Measurements from ENCODE around the gene PGGHG.

- TF ChIP-seq POLR2A (IDR thresholded peaks at IDR 0.05), result no peak
- TF ChIP-seq, protein P1, sequence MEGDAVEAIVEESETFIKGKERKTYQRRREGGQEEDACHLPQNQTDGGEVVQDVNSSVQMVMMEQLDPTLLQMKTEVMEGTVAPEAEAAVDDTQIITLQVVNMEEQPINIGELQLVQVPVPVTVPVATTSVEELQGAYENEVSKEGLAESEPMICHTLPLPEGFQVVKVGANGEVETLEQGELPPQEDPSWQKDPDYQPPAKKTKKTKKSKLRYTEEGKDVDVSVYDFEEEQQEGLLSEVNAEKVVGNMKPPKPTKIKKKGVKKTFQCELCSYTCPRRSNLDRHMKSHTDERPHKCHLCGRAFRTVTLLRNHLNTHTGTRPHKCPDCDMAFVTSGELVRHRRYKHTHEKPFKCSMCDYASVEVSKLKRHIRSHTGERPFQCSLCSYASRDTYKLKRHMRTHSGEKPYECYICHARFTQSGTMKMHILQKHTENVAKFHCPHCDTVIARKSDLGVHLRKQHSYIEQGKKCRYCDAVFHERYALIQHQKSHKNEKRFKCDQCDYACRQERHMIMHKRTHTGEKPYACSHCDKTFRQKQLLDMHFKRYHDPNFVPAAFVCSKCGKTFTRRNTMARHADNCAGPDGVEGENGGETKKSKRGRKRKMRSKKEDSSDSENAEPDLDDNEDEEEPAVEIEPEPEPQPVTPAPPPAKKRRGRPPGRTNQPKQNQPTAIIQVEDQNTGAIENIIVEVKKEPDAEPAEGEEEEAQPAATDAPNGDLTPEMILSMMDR (IDR thresholded peaks at IDR 0.05), result no peak
Measured at GRCh38 chr11:282630-283360, 6.1 kb upstream of the PGGHG start.
